HCT116 (cell line): ENCODE results near the gene CHST11. TPM values are rescaled to one million over a fixed set of nuclear protein-coding genes. Genes with fewer than 3 reads are reported as not detected.

Experiments used
- ATAC-seq: fragments of 200-7000 bp; cut with Tn5 transposase; 2 replicates; pipeline ENCODE4 v1.9.1; 2020; ENCODE audit warnings: mild to moderate bottlenecking, moderate library complexity
- BruUV-seq: library from RNA; stranded (reverse); fragments of 400-500 nt; replicated peaks from 2 replicates; lab custom pipeline; 2021; lab: Mats Ljungman, UMichigan
- CTCF ChIA-PET: fragments of 300-600 bp; sonication (Branson Sonifier 250); formaldehyde crosslinking; loops from one replicate; lab custom pipeline; 2021; ENCODE audit warnings: antibody characterized with exemption; lab: Charles Lee
- POLR2A ChIA-PET: fragments of 300-600, 350-600 bp; sonication (Branson Sonifier 250); formaldehyde crosslinking; loops from one replicate; lab custom pipeline; 2021; ENCODE audit warnings: antibody characterized with exemption; lab: Charles Lee
- RAD21 ChIA-PET, 2 experiments: fragments of 300-600 bp; sonication (Branson Sonifier 250); formaldehyde crosslinking; loops; one replicate each; lab custom pipeline; 2023; ENCODE audit warnings: low total read pairs in 2 of 2; ENCODE audit not compliant: uncharacterized antibody in 2 of 2, unreplicated experiment in 2 of 2, low non-redundant PET in 1 of 2; lab: Charles Lee
- DNase-seq: peaks from one replicate; pipeline ENCODE4 v3.0.0-alpha.2; 2010; ENCODE audit warnings: low read depth, low spot score
- H2AFZ ChIP-seq: fragments of 200-600 bp; shearing (Covaris generic), sonication (generic); 2 replicates; pipeline ENCODE4 v1.6.1; 2017; ENCODE audit warnings: low read depth, mixed run types, mixed read lengths, antibody characterized with exemption, low read length; ENCODE audit not compliant: poor library complexity, severe bottlenecking
- H3K27ac ChIP-seq: 2 replicates; pipeline ENCODE4 v1.5.1; 2012; ENCODE audit warnings: low read depth, low read length
- H3K27me3 ChIP-seq: fragments of 200-600 bp; sonication (generic); 2 replicates; pipeline ENCODE4 v1.6.1; 2016; ENCODE audit warnings: mixed run types, low read length, mixed read lengths; ENCODE audit not compliant: insufficient read depth
- H3K36me3 ChIP-seq, 2 experiments: fragments of 200-500 bp in 1 of 2; fragments of 200-600 bp in 1 of 2; sonication (Bioruptor generic) in 1 of 2; sonication (generic) in 1 of 2; 2 replicates each; pipeline versions ENCODE4 v1.5.1 to v1.6.1; 2014 to 2016; ENCODE audit warnings: low read length in 2 of 2, inconsistent platforms in 1 of 2, mixed read lengths in 1 of 2, mixed run types in 1 of 2; ENCODE audit not compliant: insufficient read depth in 2 of 2, control insufficient read depth in 1 of 2
- H3K4me1 ChIP-seq, 2 experiments: fragments of 200-600 bp in 1 of 2; sonication (generic) in 1 of 2; 2 replicates each; pipeline versions ENCODE4 v1.5.1 to v1.6.1; 2012 to 2017; ENCODE audit warnings: low read length in 2 of 2, inconsistent platforms in 1 of 2, mild to moderate bottlenecking in 1 of 2, mixed read lengths in 1 of 2, mixed run types in 1 of 2, moderate library complexity in 1 of 2; ENCODE audit not compliant: insufficient read depth in 2 of 2, control insufficient read depth in 1 of 2
- H3K4me2 ChIP-seq: fragments of 200-600 bp; sonication (generic); 2 replicates; pipeline ENCODE4 v1.6.1; 2017; ENCODE audit warnings: mixed run types, low read length, mixed read lengths
- H3K4me3 ChIP-seq, 2 experiments: fragments of 200-600 bp in 1 of 2; sonication (generic) in 1 of 2; replicated peaks in 1 of 2; 2 replicates each; pipeline ENCODE4 v1.5.1; 2011 to 2016; ENCODE audit warnings: low read length in 2 of 2, control low read depth in 1 of 2, low read depth in 1 of 2, mild to moderate bottlenecking in 1 of 2, mixed read lengths in 1 of 2, mixed run types in 1 of 2
- H3K79me2 ChIP-seq: fragments of 200-600 bp; sonication (generic); 2 replicates; pipeline ENCODE4 v1.6.1; 2017; ENCODE audit warnings: mild to moderate bottlenecking, mixed run types, low read length, moderate library complexity, mixed read lengths; ENCODE audit not compliant: insufficient read depth
- H3K9ac ChIP-seq: fragments of 200-600 bp; sonication (generic); 2 replicates; pipeline ENCODE4 v1.6.1; 2016; ENCODE audit warnings: low read length, mixed read lengths
- H3K9me2 ChIP-seq: fragments of 200-600 bp; sonication (generic), shearing (Covaris generic); 2 replicates; pipeline ENCODE4 v1.6.1; 2017; ENCODE audit warnings: mixed run types, mild to moderate bottlenecking, moderate library complexity; ENCODE audit not compliant: insufficient read depth
- H3K9me3 ChIP-seq, 2 experiments: fragments of 200-500 bp in 1 of 2; fragments of 200-600 bp in 1 of 2; sonication (Bioruptor generic) in 1 of 2; sonication (generic) in 1 of 2; 2 replicates each; pipeline ENCODE4 v1.6.1; 2014 to 2017; ENCODE audit warnings: low read length in 2 of 2, mixed read lengths in 2 of 2, inconsistent platforms in 1 of 2, low read depth in 1 of 2, mild to moderate bottlenecking in 1 of 2, mixed run types in 1 of 2, moderate library complexity in 1 of 2; ENCODE audit not compliant: control insufficient read depth in 1 of 2, insufficient read depth in 1 of 2
- H4K20me1 ChIP-seq: fragments of 200-600 bp; sonication (generic), shearing (Covaris generic); 2 replicates; pipeline ENCODE4 v1.6.1; 2017; ENCODE audit warnings: mixed run types, mild to moderate bottlenecking, moderate library complexity; ENCODE audit not compliant: insufficient read depth
- CBX3 ChIP-seq: IDR thresholded peaks from 2 replicates; pipeline ENCODE4 v1.6.1; 2012; ENCODE audit warnings: low read depth
- CTCF ChIP-seq, 3 experiments: fragments of 200-600 bp in 1 of 3; sonication (generic) in 1 of 3; IDR thresholded peaks in 2 of 3; conservative IDR thresholded peaks in 1 of 3; 2 replicates each; pipeline ENCODE4 v1.5.1; 2012 to 2017; ENCODE audit warnings: low read depth in 2 of 3, low read length in 2 of 3, antibody characterized with exemption in 1 of 3, borderline replicate concordance in 1 of 3, control low read depth in 1 of 3, mild to moderate bottlenecking in 1 of 3, mixed read lengths in 1 of 3, mixed run types in 1 of 3, moderate library complexity in 1 of 3; ENCODE audit not compliant: insufficient read depth in 1 of 3
- EZH2 ChIP-seq: fragments of 200-600 bp; sonication (generic); IDR thresholded peaks from 2 replicates; pipeline ENCODE4 v1.6.1; 2017; ENCODE audit warnings: antibody characterized with exemption, mixed run types
- EZH2phosphoT487 ChIP-seq: fragments of 200-600 bp; IDR thresholded peaks from 2 replicates; pipeline ENCODE4 v1.6.1; 2018; ENCODE audit warnings: antibody characterized with exemption, borderline replicate concordance
- POLR2AphosphoS5 ChIP-seq: IDR thresholded peaks from 2 replicates; pipeline ENCODE4 v1.6.1; 2011; ENCODE audit warnings: mild to moderate bottlenecking, low read depth, low read length, moderate library complexity
- REST ChIP-seq: IDR thresholded peaks from 2 replicates; pipeline ENCODE4 v1.6.1; 2012; ENCODE audit warnings: low read depth
- SP1 ChIP-seq: IDR thresholded peaks from 2 replicates; pipeline ENCODE4 v1.6.1; 2012; ENCODE audit warnings: low read depth
- intact Hi-C: fragments of 100-400 bp; cut with micrococcal nuclease; formaldehyde crosslinking; loops from 2 replicates; pipeline ENCODE4 v1.10.0; 2022
- total RNA-seq: library from RNA; stranded (reverse); gene quantifications from one replicate; pipeline ENCODE4 v1.2.1, GENCODE V29; 2021; ENCODE audit not compliant: unreplicated experiment

CHST11 gene
- total RNA-seq, 1 experiment from 2014 or later, result 10.1 TPM

- no peak overlapping the region for H3K4me3 ChIP-seq
- no peaks in the 10 kb centered on the region for H3K9me3 ChIP-seq
- no TSS peak for BruUV-seq
- no peak overlapping the region for H3K9ac ChIP-seq
- H2AFZ ChIP-seq, result no peak overlapping the region
- no peak overlapping the region for H3K4me2 ChIP-seq
- H3K27me3 ChIP-seq, result no peaks in the 10 kb centered on the region
- ATAC-seq (no peak), DNase-seq (no peak)
- ChIA-PET RAD21 (no interaction called here), CTCF (no interaction called here), POLR2A (no interaction called here)
- peaks cover 3 to 15% of the 10 kb centered on the region in 2 experiments; a peak in 2 of 4 replicates for H3K4me1 ChIP-seq
- H3K79me2 ChIP-seq, result no peaks in the 10 kb centered on the region
- no peak overlapping the region for H3K27ac ChIP-seq
- intact Hi-C loops, result no loop called here
- TF ChIP-seq POLR2AphosphoS5, result no peak
- TF ChIP-seq CTCF (IDR thresholded peaks at IDR 0.05 in 2 of 3, conservative IDR thresholded peaks at IDR 0.05 in 1 of 3; ENCODE audit: borderline replicate concordance in 1 of 3, insufficient read depth in 1 of 3, low read depth in 2 of 3, low read length in 2 of 3), result no peak
- no peak for TF ChIP-seq REST
- no peak for TF ChIP-seq CBX3
- TF ChIP-seq EZH2phosphoT487, result no peak
- TF ChIP-seq SP1, result no peak
- no peak for TF ChIP-seq EZH2
- H3K36me3 ChIP-seq, result no peaks in the 10 kb centered on the region
- no peaks in the 10 kb centered on the region for H3K9me2 ChIP-seq
- no peaks in the 10 kb centered on the region for H4K20me1 ChIP-seq
Measured at GRCh38 chr12:104786352-104786751, 329.6 kb downstream of the CHST11 start.
